CD14-positive monocyte (primary cell): ENCODE results near the gene SPINK6. TPM values are rescaled to one million over a fixed set of nuclear protein-coding genes. Genes with fewer than 3 reads are reported as not detected.

Source experiments
- DNase-seq, 3 donors: peaks; one replicate each; pipeline ENCODE4 v3.0.0-alpha.2; 2011 to 2022
- H2AFZ ChIP-seq: 2 replicates; pipeline ENCODE4 v1.6.0; 2012; ENCODE audit warnings: mild to moderate bottlenecking, low read depth, low read length, inconsistent platforms; ENCODE audit not compliant: insufficient read depth, poor library complexity, severe bottlenecking
- H3K27ac ChIP-seq, 2 donors: 1 replicate in 1 of 2; 2 replicates in 1 of 2; pipeline ENCODE4 v1.5.1; 2012 to 2013; ENCODE audit warnings: low read length in 2 of 2, control low read depth in 1 of 2, inconsistent platforms in 1 of 2, low read depth in 1 of 2, mild to moderate bottlenecking in 1 of 2
- H3K27me3 ChIP-seq, 2 donors: one replicate each; pipeline versions ENCODE4 v1.6.0 to v1.6.1; 2011 to 2013; ENCODE audit warnings: low read length in 2 of 2; ENCODE audit not compliant: control insufficient read depth in 2 of 2, insufficient read depth in 2 of 2
- H3K36me3 ChIP-seq, 2 donors: replicated peaks in 1 of 2; 1 replicate in 1 of 2; 2 replicates in 1 of 2; pipeline versions ENCODE4 v1.5.1 to v1.6.1; 2012 to 2013; ENCODE audit warnings: low read length in 2 of 2, control low read depth in 1 of 2, inconsistent platforms in 1 of 2, mild to moderate bottlenecking in 1 of 2; ENCODE audit not compliant: insufficient read depth in 2 of 2, control insufficient read depth in 1 of 2
- H3K4me1 ChIP-seq, 2 donors: 1 replicate in 1 of 2; 2 replicates in 1 of 2; pipeline versions ENCODE4 v1.5.1 to v1.6.1; 2012 to 2013; ENCODE audit warnings: low read length in 2 of 2, control low read depth in 1 of 2, inconsistent platforms in 1 of 2, mild to moderate bottlenecking in 1 of 2, moderate library complexity in 1 of 2; ENCODE audit not compliant: insufficient read depth in 2 of 2, control insufficient read depth in 1 of 2
- H3K4me2 ChIP-seq: replicated peaks from 2 replicates; pipeline ENCODE3; 2012; ENCODE audit warnings: low read length, moderate library complexity, mild to moderate bottlenecking; ENCODE audit not compliant: poor library complexity, severe bottlenecking; ENCODE audit errors: extremely low read depth
- H3K4me3 ChIP-seq, 3 experiments: fragments of 200-600 bp in 1 of 3; sonication (generic) in 1 of 3; replicated peaks in 1 of 3; 1 replicate in 2 of 3; 2 replicates in 1 of 3; pipeline ENCODE4 v1.5.1; 2011 to 2013; ENCODE audit warnings: low read length in 3 of 3, mild to moderate bottlenecking in 3 of 3, control low read depth in 2 of 3, low read depth in 2 of 3, inconsistent platforms in 1 of 3, moderate library complexity in 1 of 3
- H3K79me2 ChIP-seq: 2 replicates; pipeline ENCODE4 v1.6.0; 2012; ENCODE audit warnings: mild to moderate bottlenecking, control low read depth, inconsistent platforms, low read length, moderate library complexity; ENCODE audit not compliant: insufficient read depth
- H3K9ac ChIP-seq: 2 replicates; pipeline ENCODE4 v1.6.0; 2017; ENCODE audit warnings: low read length, mild to moderate bottlenecking; ENCODE audit not compliant: insufficient read depth, poor library complexity, severe bottlenecking
- H3K9me3 ChIP-seq, 2 donors: replicated peaks in 1 of 2; 1 replicate in 1 of 2; 2 replicates in 1 of 2; pipeline versions ENCODE4 v1.5.1 to v1.6.1; 2012 to 2013; ENCODE audit warnings: low read length in 2 of 2, control low read depth in 1 of 2; ENCODE audit not compliant: control insufficient read depth in 1 of 2, insufficient read depth in 1 of 2
- H4K20me1 ChIP-seq: 2 replicates; pipeline ENCODE4 v1.6.0; 2012; ENCODE audit warnings: mild to moderate bottlenecking, low read length, control low read depth, moderate library complexity; ENCODE audit not compliant: insufficient read depth
- H3K27ac Mint-ChIP-seq, 7 donors: one replicate each; pipeline ENCODE4 v1.8.0; 2020; ENCODE audit warnings: mild to moderate bottlenecking in 7 of 7, mixed read lengths in 7 of 7, moderate library complexity in 6 of 7, inconsistent platforms in 2 of 7
- H3K27me3 Mint-ChIP-seq, 3 donors: one replicate each; pipeline ENCODE4 v1.8.0; 2021 to 2022; ENCODE audit warnings: low read depth in 3 of 3, mild to moderate bottlenecking in 3 of 3, mixed read lengths in 3 of 3, moderate library complexity in 3 of 3, inconsistent platforms in 1 of 3
- H3K36me3 Mint-ChIP-seq, 2 donors: one replicate each; pipeline ENCODE4 v1.8.0; 2020; ENCODE audit warnings: mixed read lengths in 2 of 2, inconsistent platforms in 1 of 2, mild to moderate bottlenecking in 1 of 2
- H3K4me1 Mint-ChIP-seq: one replicate; pipeline ENCODE4 v1.8.0; 2020; ENCODE audit warnings: mild to moderate bottlenecking, mixed read lengths
- H3K4me3 Mint-ChIP-seq, 2 donors: one replicate each; pipeline ENCODE4 v1.8.0; 2020; ENCODE audit warnings: mild to moderate bottlenecking in 2 of 2, mixed read lengths in 2 of 2, moderate library complexity in 1 of 2
- H3K9me3 Mint-ChIP-seq, 7 donors: one replicate each; pipeline ENCODE4 v1.8.0; 2020 to 2022; ENCODE audit warnings: mixed read lengths in 7 of 7, mild to moderate bottlenecking in 6 of 7, moderate library complexity in 6 of 7, inconsistent platforms in 2 of 7
- WGBS: methylation state at CpG from one replicate; pipeline ENCODE4 v1.1.5; 2013; ENCODE audit warnings: missing lambda C conversion rate; ENCODE audit not compliant: insufficient coverage; 5-methylcytosine and 5-hydroxymethylcytosine counted together
- intact Hi-C, 2 donors: fragments of 100-400 bp; cut with micrococcal nuclease; formaldehyde crosslinking; loops; one replicate each; pipeline versions ENCODE4 v1.15.0 to v1.15.1; 2023
- polyA plus RNA-seq, 3 donors: library from polyadenylated mRNA; depleted of rRNA in 1 of 3; unstranded in 2 of 3; stranded (reverse) in 1 of 3; fragments of 300-500 nt in 2 of 3; fragments of >200 nt in 1 of 3; fragmentation: Illumina TruSeq in 2 of 3; gene quantifications; 1 replicate in 2 of 3; 2 replicates in 1 of 3; pipeline ENCODE4 v1.2.3, GENCODE V29; 2012 to 2021
- TF ChIP-seq, protein P1 (sequence below): fragments of 200-600 bp; IDR thresholded peaks from one replicate; pipeline ENCODE4 v1.8.0; 2022; ENCODE audit warnings: antibody characterized with exemption, mild to moderate bottlenecking

Gene SPINK6
- polyA plus RNA-seq, 3 donors: not detected

- Histone ChIP-seq H4K20me1 (no peaks in the 10 kb centered on the region), H3K9ac (no peak within 1 kb of the TSS), H3K36me3 (no peaks in the 10 kb centered on the region), H3K4me3 (no peak within 1 kb of the TSS), H2AFZ (no peak within 1 kb of the TSS), H3K4me2 (no peak within 1 kb of the TSS), H3K27me3 (no peaks in the 10 kb centered on the region), H3K79me2 (no peaks in the 10 kb centered on the region), H3K9me3 (no peaks in the 10 kb centered on the region), H3K4me1 (no peaks in the 10 kb centered on the region), H3K27ac (no peak within 1 kb of the TSS)
- H3K9me3 Mint-ChIP-seq: no peaks in the 10 kb centered on the region
- no peak for DNase-seq
- TF ChIP-seq, protein P1, sequence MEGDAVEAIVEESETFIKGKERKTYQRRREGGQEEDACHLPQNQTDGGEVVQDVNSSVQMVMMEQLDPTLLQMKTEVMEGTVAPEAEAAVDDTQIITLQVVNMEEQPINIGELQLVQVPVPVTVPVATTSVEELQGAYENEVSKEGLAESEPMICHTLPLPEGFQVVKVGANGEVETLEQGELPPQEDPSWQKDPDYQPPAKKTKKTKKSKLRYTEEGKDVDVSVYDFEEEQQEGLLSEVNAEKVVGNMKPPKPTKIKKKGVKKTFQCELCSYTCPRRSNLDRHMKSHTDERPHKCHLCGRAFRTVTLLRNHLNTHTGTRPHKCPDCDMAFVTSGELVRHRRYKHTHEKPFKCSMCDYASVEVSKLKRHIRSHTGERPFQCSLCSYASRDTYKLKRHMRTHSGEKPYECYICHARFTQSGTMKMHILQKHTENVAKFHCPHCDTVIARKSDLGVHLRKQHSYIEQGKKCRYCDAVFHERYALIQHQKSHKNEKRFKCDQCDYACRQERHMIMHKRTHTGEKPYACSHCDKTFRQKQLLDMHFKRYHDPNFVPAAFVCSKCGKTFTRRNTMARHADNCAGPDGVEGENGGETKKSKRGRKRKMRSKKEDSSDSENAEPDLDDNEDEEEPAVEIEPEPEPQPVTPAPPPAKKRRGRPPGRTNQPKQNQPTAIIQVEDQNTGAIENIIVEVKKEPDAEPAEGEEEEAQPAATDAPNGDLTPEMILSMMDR: no peak
- intact Hi-C loops: no loop called here
- H3K36me3 Mint-ChIP-seq: no peaks in the 10 kb centered on the region
- no CpG with 5 or more reads among the region's 2 CpGs for WGBS
- no peak within 1 kb of the TSS for H3K27ac Mint-ChIP-seq
- peaks cover 5 to 9% (median 7%) of the 10 kb centered on the region in 3 donors for H3K27me3 Mint-ChIP-seq
- H3K4me1 Mint-ChIP-seq: no peaks in the 10 kb centered on the region
- H3K4me3 Mint-ChIP-seq: no peak within 1 kb of the TSS
Measured at GRCh38 chr5:148238418-148238794, 35.6 kb downstream of the SPINK6 start, which contains the start of gene MARCOL. Gene MARCOL, plus strand, starts transcription at chr5:148238525. Its CDS starts 73 bp downstream, at chr5:148238598.

GRCh38 chr5:148248894-148249293, 46.1 kb downstream of the SPINK6 start:
- no peak overlapping the region for H2AFZ ChIP-seq
- intact Hi-C loops: no loop called here
- no peaks in the 10 kb centered on the region for H3K4me1 Mint-ChIP-seq
- no peak overlapping the region for H3K4me3 ChIP-seq
- TF ChIP-seq, protein P1: no peak
- H3K36me3 ChIP-seq: no peaks in the 10 kb centered on the region
- H3K27me3 Mint-ChIP-seq: peaks cover 3 to 5% (median 4%) of the 10 kb centered on the region in 3 donors
- H3K27me3 ChIP-seq: no peaks in the 10 kb centered on the region
- H3K27ac Mint-ChIP-seq: no peak overlapping the region
- H3K36me3 Mint-ChIP-seq: no peaks in the 10 kb centered on the region
- no peak overlapping the region for H3K9ac ChIP-seq
- H3K9me3 ChIP-seq: no peaks in the 10 kb centered on the region
- H3K27ac ChIP-seq: no peak overlapping the region
- DNase-seq: no peak
- no peak overlapping the region for H3K4me3 Mint-ChIP-seq
- no peaks in the 10 kb centered on the region for H3K79me2 ChIP-seq
- WGBS: no CpG with 5 or more reads among the region's 2 CpGs
- H3K4me1 ChIP-seq: no peaks in the 10 kb centered on the region
- no peaks in the 10 kb centered on the region for H4K20me1 ChIP-seq
- H3K9me3 Mint-ChIP-seq: no peaks in the 10 kb centered on the region
- no peak overlapping the region for H3K4me2 ChIP-seq
